HuH-7.5 (cell line): ENCODE results near the gene PARD3B.

Source experiments
- DNase-seq: peaks from one replicate; pipeline ENCODE4 v3.0.0; 2011; ENCODE audit warnings: low spot score

The PARD3B gene

GRCh38 chr2:204586444-204587180 lies 41.3 kb downstream of the PARD3B start:
- DNase-seq, result no peak

GRCh38 chr2:204590063-204590462 lies 44.8 kb downstream of the PARD3B start:
- DNase-seq, result no peak

- DNase-seq, result no peak
Measured at GRCh38 chr2:204591225-204591624, 46.0 kb downstream of the PARD3B start.

- no peak for DNase-seq
Measured at GRCh38 chr2:204604061-204604460, 58.8 kb downstream of the PARD3B start.

GRCh38 chr2:204608237-204608939 lies 63.1 kb downstream of the PARD3B start:
- no peak for DNase-seq

- DNase-seq, result peak; percentile 6
Measured at GRCh38 chr2:204611017-204611631, 65.8 kb downstream of the PARD3B start.

GRCh38 chr2:204611764-204612163 lies 66.5 kb downstream of the PARD3B start:
- no peak for DNase-seq

GRCh38 chr2:204613635-204614034 lies 68.4 kb downstream of the PARD3B start:
- DNase-seq, result no peak

GRCh38 chr2:204615456-204615855 lies 70.2 kb downstream of the PARD3B start:
- no peak for DNase-seq

- DNase-seq, result no peak
Measured at GRCh38 chr2:204625135-204625534, 79.9 kb downstream of the PARD3B start.

- no peak for DNase-seq
Measured at GRCh38 chr2:204628926-204629712, 83.8 kb downstream of the PARD3B start.

GRCh38 chr2:204632410-204632809 lies 87.1 kb downstream of the PARD3B start:
- DNase-seq, result no peak

- no peak for DNase-seq
Measured at GRCh38 chr2:204634564-204634963, 89.3 kb downstream of the PARD3B start.

- DNase-seq, result no peak
Measured at GRCh38 chr2:204635478-204635877, 90.2 kb downstream of the PARD3B start.

- no peak for DNase-seq
Measured at GRCh38 chr2:204638471-204639194, 93.4 kb downstream of the PARD3B start.

- no peak for DNase-seq
Measured at GRCh38 chr2:204643326-204643725, 98.1 kb downstream of the PARD3B start.

- peak; percentile 9 for DNase-seq
Measured at GRCh38 chr2:204645018-204645773, 99.9 kb downstream of the PARD3B start.

GRCh38 chr2:204647626-204648025 lies 102.4 kb downstream of the PARD3B start:
- DNase-seq, result no peak

GRCh38 chr2:204650611-204651010 lies 105.3 kb downstream of the PARD3B start:
- no peak for DNase-seq

GRCh38 chr2:204652063-204652462 lies 106.8 kb downstream of the PARD3B start:
- DNase-seq, result no peak

- DNase-seq, result no peak
Measured at GRCh38 chr2:204654669-204655068, 109.4 kb downstream of the PARD3B start.
